Smooth muscle cell (in vitro differentiated cells): ENCODE results near the gene SERINC3. TPM values are rescaled to one million over a fixed set of nuclear protein-coding genes. Genes with fewer than 3 reads are reported as not detected.

ENCODE experiments used
- DNase-seq: peaks from one replicate; lab custom pipeline; 2025; ENCODE audit not compliant: unreplicated experiment; lab: John Stamatoyannopoulos, UW
- H2AFZ ChIP-seq: fragments of 200-600 bp; sonication (generic); 2 replicates; pipeline ENCODE4 v1.6.0; 2016; ENCODE audit warnings: antibody characterized with exemption, low read depth, mild to moderate bottlenecking
- H3F3A ChIP-seq: fragments of 200-600 bp; sonication (generic); 2 replicates; pipeline ENCODE4 v1.6.0; 2017; ENCODE audit warnings: antibody characterized with exemption, low read depth
- H3K27ac ChIP-seq: fragments of 200-600 bp; sonication (generic); 2 replicates; pipeline ENCODE4 v1.5.1; 2016; ENCODE audit warnings: low read depth, mild to moderate bottlenecking
- H3K27me3 ChIP-seq: fragments of 200-600 bp; sonication (generic); 2 replicates; pipeline ENCODE4 v1.6.1; 2016; ENCODE audit warnings: low read depth, mild to moderate bottlenecking
- H3K36me3 ChIP-seq: fragments of 200-600 bp; sonication (generic); 2 replicates; pipeline ENCODE4 v1.5.1; 2016; ENCODE audit warnings: low read depth
- H3K4me1 ChIP-seq: fragments of 200-600 bp; sonication (generic); 2 replicates; pipeline ENCODE4 v1.5.1; 2016; ENCODE audit warnings: low read depth
- H3K4me2 ChIP-seq: fragments of 200-600 bp; sonication (generic); 2 replicates; pipeline ENCODE4 v1.6.0; 2016; ENCODE audit warnings: mild to moderate bottlenecking
- H3K4me3 ChIP-seq: fragments of 200-600 bp; sonication (generic); 2 replicates; pipeline ENCODE4 v1.5.1; 2016; ENCODE audit warnings: mild to moderate bottlenecking
- H3K79me2 ChIP-seq: fragments of 200-600 bp; sonication (generic); 2 replicates; pipeline ENCODE4 v1.6.0; 2016; ENCODE audit warnings: low read depth, mild to moderate bottlenecking
- H3K9ac ChIP-seq: fragments of 200-600 bp; sonication (generic); 2 replicates; pipeline ENCODE4 v1.6.0; 2016; ENCODE audit warnings: low read depth
- H3K9me3 ChIP-seq: fragments of 200-600 bp; sonication (generic); replicated peaks from 2 replicates; pipeline ENCODE4 v1.5.1; 2016; ENCODE audit warnings: low read depth
- H4K20me1 ChIP-seq: fragments of 200-600 bp; sonication (generic); 2 replicates; pipeline ENCODE4 v1.6.0; 2016; ENCODE audit warnings: low read depth
- CTCF ChIP-seq: fragments of 200-600 bp; sonication (generic); IDR thresholded peaks from 2 replicates; pipeline ENCODE4 v1.5.1; 2017; ENCODE audit warnings: borderline replicate concordance, mild to moderate bottlenecking, antibody characterized with exemption; ENCODE audit not compliant: insufficient read depth, poor library complexity, severe bottlenecking
- WGBS: methylation state at CpG from one replicate; pipeline ENCODE4 v1.1.7; 2016; ENCODE audit warnings: low lambda C conversion rate; 5-methylcytosine and 5-hydroxymethylcytosine counted together
- polyA plus RNA-seq: library from polyadenylated mRNA; unstranded; fragments of >200 nt; fragmentation: Nextera tagmentation; extraction: Ambion mirVana; gene quantifications from 2 replicates; pipeline ENCODE4 v1.2.1, GENCODE V29; 2016
- total RNA-seq: library from RNA; depleted of rRNA; stranded (reverse); fragments of >200 nt; gene quantifications from 2 replicates; pipeline ENCODE4 v1.2.3, GENCODE V29; 2014

SERINC3 gene
- total and polyA plus RNA-seq, 2 experiments from 2014 or later = 84.9 to 99.5 TPM

- Histone ChIP-seq H4K20me1 (no peaks in the 10 kb centered on the region), H2AFZ (no peak overlapping the region), H3F3A (peaks cover 2% of the 10 kb centered on the region), H3K4me1 (peaks cover 4% of the 10 kb centered on the region), H3K27me3 (no peaks in the 10 kb centered on the region), H3K4me2 (no peak overlapping the region), H3K79me2 (no peaks in the 10 kb centered on the region), H3K36me3 (no peaks in the 10 kb centered on the region), H3K9me3 (no peaks in the 10 kb centered on the region), H3K9ac (peak overlapping the region; percentile 64), H3K27ac (peak overlapping the region; percentile 98), H3K4me3 (no peak overlapping the region)
- 75% methylated on average over 5 of the region's 5 CpGs for WGBS
- DNase-seq = no peak
- TF ChIP-seq CTCF = no peak
Measured at GRCh38 chr20:44491635-44492395, 30.1 kb downstream of the SERINC3 start.

- H3K4me1 ChIP-seq = no peaks in the 10 kb centered on the region
- no peak for DNase-seq
- H3K27me3 ChIP-seq = no peaks in the 10 kb centered on the region
- no peak overlapping the region for H2AFZ ChIP-seq
- H3F3A ChIP-seq = peaks cover 3% of the 10 kb centered on the region
- H3K4me3 ChIP-seq = no peak overlapping the region
- no peaks in the 10 kb centered on the region for H3K9me3 ChIP-seq
- no peaks in the 10 kb centered on the region for H3K36me3 ChIP-seq
- TF ChIP-seq CTCF = no peak
- no peak overlapping the region for H3K27ac ChIP-seq
- no peak overlapping the region for H3K4me2 ChIP-seq
- WGBS = 91% methylated on average over 3 of the region's 3 CpGs
- H3K79me2 ChIP-seq = no peaks in the 10 kb centered on the region
- H3K9ac ChIP-seq = no peak overlapping the region
- H4K20me1 ChIP-seq = no peaks in the 10 kb centered on the region
Measured at GRCh38 chr20:44489931-44490330, 31.9 kb downstream of the SERINC3 start.

- Histone ChIP-seq H3K4me2 (no peak overlapping the region), H3K36me3 (peaks cover 4% of the 10 kb centered on the region), H3K4me1 (no peaks in the 10 kb centered on the region), H3K79me2 (no peaks in the 10 kb centered on the region), H3K9me3 (no peaks in the 10 kb centered on the region), H3K4me3 (no peak overlapping the region), H3F3A (peaks cover 3% of the 10 kb centered on the region), H2AFZ (no peak overlapping the region), H4K20me1 (no peaks in the 10 kb centered on the region), H3K9ac (no peak overlapping the region), H3K27ac (no peak overlapping the region), H3K27me3 (no peaks in the 10 kb centered on the region)
- 96% methylated on average over 9 of the region's 9 CpGs for WGBS
- no peak for DNase-seq
- no peak for TF ChIP-seq CTCF
Measured at GRCh38 chr20:44489223-44489622, 32.6 kb downstream of the SERINC3 start.

GRCh38 chr20:44488551-44488950 is 33.3 kb downstream of the SERINC3 start:
- Histone ChIP-seq H3K4me1 (no peaks in the 10 kb centered on the region), H3K27me3 (no peaks in the 10 kb centered on the region), H3F3A (peaks cover 3% of the 10 kb centered on the region), H3K27ac (no peak overlapping the region), H2AFZ (no peak overlapping the region), H3K4me2 (no peak overlapping the region), H3K9ac (no peak overlapping the region), H3K79me2 (no peaks in the 10 kb centered on the region), H3K9me3 (no peaks in the 10 kb centered on the region), H4K20me1 (no peaks in the 10 kb centered on the region), H3K4me3 (no peak overlapping the region), H3K36me3 (peaks cover 9% of the 10 kb centered on the region)
- no peak for TF ChIP-seq CTCF
- no peak for DNase-seq
- WGBS = 98% methylated on average over 5 of the region's 5 CpGs
